HG03135 (cell line): ENCODE data around the gene CLDN15.
A peak's percentile ranks its signal among the peaks of the same experiment; 100 is the strongest.
"Not testable (repeated sequence)": the region's sequence is repeated elsewhere in the genome, so short reads cannot be mapped to it uniquely, and the experiment has no call there.

Experiments used
- ATAC-seq: cut with Tn5 transposase; IDR thresholded peaks from one replicate; pipeline ENCODE4 v1.9.1; 2021; ENCODE audit warnings: mild to moderate bottlenecking, moderate library complexity; ENCODE audit not compliant: unreplicated experiment

The CLDN15 gene

DNA sequence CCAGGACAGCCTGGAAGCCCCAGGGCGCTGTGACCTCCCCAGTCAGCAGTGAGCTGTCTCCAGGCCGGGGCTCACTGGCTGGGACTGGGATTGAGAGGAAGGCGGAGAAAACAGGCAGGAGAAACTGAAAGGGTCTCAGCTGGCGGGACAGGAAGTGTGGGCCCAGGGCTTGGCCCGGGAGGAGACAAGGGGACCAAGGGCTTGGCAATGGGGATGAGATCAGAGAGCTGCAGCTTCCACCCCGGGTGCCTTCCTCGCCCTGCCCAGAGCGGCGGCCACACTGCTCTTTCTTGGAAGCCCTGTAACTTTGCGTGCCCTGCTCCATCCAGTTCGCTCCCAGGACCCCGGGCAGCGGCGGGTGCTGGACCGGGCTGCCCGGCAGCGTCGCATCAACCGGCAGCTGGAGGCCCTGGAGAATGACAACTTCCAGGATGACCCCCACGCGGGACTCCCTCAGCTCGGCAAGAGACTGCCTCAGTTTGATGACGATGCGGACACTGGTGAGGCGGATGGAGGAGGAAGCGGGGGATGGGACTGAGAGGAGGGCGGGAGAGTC is 15.2 kb downstream of the CLDN15 start:
- ATAC-seq, result no peak

DNA sequence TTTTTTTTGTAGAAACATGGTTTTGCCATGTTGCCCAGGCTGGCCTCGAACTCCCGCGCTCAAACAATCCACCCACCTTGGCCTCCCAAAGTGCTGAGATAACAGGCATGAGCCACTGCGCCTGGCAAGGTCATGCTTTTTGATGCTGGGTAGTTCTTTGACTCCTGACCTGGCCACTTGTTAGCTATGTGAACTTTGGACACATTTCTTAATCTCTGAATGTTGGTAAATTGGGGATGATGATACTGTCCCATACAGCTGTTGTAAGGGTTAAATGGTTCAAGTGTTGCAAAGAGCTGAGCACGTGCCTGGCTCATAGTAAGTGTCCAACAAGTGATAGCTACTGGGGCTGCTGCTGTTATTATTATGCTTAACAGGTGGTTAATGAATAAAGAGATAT is 17.3 kb downstream of the CLDN15 start:
- no peak for ATAC-seq

- peak; percentile 6 for ATAC-seq
These were observed 19.1 kb downstream of the CLDN15 start for GRCh38 chr7:101218236-101219125.

DNA sequence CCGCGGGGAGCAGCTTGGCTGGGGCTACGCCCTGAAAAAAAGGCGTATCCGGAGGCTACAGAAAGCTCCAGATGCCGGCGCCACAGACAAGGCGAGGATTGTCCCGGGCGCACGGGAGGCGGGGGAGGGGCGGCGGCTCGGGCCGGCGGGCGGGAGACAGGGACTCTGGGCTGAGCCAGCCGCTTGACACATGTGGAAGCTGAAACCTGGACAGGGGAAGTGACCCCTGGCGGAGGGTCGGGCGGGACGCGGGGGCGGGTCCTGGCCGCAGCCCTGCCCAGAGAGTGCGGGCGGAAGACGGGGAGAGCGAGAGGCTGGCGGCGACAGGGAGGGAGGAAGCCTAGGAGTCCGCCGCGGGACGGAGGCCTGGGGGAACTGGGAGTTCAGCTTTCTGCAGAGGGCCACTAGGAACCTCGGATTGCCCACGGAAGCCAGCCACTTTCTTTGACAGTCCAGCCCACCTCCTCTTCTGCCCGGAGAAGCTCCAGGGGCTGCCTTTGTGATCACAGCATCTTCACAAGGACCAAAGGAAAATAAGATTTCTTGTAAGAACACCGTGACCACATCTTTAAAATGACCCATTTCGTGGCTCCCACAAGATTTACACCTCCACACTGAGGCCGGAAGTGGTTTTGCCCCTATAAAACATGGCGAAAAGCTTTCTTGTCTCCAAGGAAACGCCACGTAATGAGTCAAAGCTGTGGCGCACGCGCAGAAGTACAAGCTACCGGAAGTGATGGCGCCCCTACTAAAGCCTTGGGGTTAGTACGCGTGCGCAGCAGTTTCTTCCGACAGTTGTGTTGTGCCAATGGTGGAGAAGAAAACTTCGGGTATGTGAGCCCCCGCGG is 20.0 kb downstream of the CLDN15 start, which contains the start of the genes PLOD3 and ZNHIT1:
PLOD3 (minus strand) TSS at position 194 of the 848 bp plus-strand sequence. CDS start 307 bp downstream, outside the sequence.
ZNHIT1 (plus strand) TSS at position 778 of the 848 bp plus-strand sequence; CDS start at position 809, 31 bp downstream.
- ATAC-seq, result peak; percentile 57

DNA sequence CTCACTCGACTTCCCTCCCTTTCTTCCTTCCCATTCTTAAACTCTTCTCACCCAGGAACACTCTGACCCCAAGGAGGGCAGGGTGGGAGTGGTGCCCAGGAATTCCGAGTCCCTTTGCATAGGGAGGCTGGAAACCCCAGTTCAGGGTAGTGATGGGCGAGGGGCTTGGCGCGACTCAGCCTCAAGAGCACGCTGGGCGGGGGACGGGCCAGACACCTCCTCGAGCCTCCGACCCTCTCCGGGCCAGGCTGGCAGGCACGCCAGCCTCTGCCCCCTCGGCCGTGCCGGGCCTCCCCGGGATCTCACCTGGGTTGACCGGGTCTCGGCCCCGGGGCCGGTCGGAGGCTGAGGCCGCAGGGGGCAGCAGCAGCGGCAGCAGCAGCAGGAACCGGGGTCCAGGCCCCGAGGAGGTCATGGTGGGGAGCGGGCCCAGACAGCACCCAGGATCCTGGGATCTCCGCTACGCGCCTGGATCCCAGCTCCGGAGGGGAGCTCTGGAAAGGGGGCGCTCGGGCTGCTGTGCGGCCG is 20.7 kb downstream of the CLDN15 start:
- peak; percentile 30 for ATAC-seq

- no peak for ATAC-seq
These were observed 21.4 kb downstream of the CLDN15 start for GRCh38 chr7:101216001-101216859.

GRCh38 chr7:101212014-101212413 is 25.6 kb downstream of the CLDN15 start:
- no peak for ATAC-seq

DNA sequence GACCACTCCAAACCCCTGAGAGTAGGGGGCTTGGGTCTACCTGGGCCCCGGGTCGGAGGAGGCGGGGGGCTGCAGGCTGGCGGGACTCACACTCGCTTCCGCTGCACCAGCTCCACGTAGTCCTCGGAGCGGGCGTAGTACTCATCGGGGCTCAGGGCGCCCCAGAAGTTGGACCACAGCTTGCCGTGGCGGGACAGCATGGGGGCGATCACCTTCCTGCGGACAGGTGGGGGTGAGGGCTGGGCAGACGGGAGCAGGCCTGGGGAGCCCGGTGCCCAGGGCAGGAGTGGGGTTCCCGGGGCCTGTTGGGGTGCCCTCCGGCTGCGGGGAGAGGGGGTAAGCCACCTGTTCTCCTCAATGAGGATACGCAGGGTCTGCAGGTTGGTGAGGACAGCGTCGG is 26.1 kb downstream of the CLDN15 start:
- ATAC-seq, result no peak

- ATAC-seq, result no peak
These were observed 27.5 kb downstream of the CLDN15 start for GRCh38 chr7:101210143-101210542.

- ATAC-seq, result no peak
These were observed 28.8 kb downstream of the CLDN15 start for GRCh38 chr7:101208794-101209193.

DNA sequence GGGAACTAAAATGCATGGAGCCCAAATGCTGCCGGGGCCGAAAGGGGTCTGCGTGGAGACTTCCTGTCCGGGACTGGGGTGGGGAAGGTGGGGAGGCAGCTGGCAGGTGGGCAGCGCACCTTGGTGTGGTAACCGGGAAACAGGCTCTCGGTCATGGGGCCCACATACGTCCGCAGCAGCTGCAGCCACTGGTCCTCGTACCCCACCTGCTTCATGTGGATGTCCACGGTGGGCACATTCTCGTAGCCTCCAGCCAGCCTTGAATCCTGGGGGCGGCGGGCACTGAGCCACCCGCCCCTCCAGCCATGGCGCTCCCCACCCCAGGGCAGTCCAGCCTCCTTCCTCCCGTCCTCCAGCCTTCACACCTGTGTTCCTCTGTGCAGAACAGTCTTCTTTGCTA is 30.1 kb downstream of the CLDN15 start:
- ATAC-seq, result no peak

DNA sequence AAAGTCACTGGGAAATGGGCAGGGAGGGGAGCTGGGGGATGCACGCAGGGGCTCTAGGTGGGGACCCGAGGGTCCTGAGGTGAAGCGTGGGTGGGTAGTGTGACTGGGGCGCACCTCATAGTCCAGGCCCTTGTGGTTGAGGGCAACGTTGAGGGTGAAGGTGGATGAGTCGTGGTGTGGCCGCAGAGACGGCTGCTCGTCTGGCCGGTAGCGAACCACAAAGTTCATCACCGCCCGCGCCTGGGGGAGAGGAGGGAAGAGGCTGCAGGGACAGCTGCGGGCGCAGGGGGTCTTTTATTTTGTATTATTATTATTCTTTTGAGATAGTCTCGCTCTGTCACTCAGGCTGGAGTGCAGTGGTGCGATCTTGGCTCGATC is 30.9 kb downstream of the CLDN15 start:
- ATAC-seq, result no peak

- ATAC-seq, result no peak
These were observed 31.5 kb downstream of the CLDN15 start for GRCh38 chr7:101205901-101206664.

GRCh38 chr7:101203740-101204738 is 33.6 kb downstream of the CLDN15 start:
- not testable (repeated sequence) for ATAC-seq

GRCh38 chr7:101202603-101202918 is 35.0 kb downstream of the CLDN15 start:
- ATAC-seq, result no peak

GRCh38 chr7:101201695-101202602 is 35.7 kb downstream of the CLDN15 start:
- no peak for ATAC-seq

GRCh38 chr7:101200862-101201599 is 36.6 kb downstream of the CLDN15 start, which contains the start of gene MOGAT3:
Gene MOGAT3 (minus strand): TSS chr7:101201036. CDS start chr7:101200854, 182 bp downstream.
- no peak for ATAC-seq
